ENCODE results near the gene GPR146.
A peak's percentile ranks its signal among the peaks of the same experiment; 100 is the strongest.
"Not testable (repeated sequence)": the region's sequence is repeated elsewhere in the genome, so short reads cannot be mapped to it uniquely, and the experiment has no call there.

Gene GPR146

DNA sequence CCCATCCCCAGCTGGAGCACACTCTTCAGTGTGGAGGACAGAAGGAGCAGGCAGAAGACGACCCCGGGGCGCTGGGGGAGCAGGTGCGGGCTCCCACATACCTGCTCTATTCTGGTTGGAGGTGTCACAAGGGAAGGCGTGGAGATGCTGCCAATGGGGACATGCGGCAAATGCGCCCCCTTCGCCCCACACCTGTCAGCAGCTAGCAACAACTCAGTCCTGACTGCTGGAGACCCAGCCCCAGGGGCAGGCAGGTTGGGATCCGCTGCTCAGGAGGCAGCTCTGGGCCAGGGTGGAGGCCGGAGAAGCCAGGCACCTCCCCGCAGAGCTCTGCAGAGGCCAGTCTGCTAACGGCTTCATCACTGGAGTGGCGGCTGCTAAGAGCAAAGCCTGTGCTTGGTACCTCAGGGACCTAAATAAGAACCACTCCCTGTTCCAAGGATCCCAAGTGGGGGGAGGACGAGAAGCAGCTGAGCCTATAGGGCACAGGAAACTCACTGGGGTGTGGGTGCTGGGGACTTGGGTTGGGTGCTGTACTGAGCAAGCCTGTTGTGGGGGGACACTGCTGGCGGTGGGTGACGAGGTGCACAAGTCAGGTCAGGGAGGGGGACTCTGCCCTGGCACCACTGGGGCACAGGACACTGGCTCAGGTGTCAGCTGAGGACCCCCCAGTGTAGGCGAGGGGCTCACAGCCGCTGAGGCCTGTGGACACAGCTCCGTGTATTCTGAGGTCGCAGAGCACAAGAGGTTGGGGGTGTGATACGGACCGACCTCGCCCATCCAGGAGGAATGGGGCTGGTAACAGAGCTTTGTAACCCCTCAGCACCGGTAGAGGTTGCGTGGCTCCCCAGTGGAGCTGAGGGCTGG lies 19.2 kb upstream of the GPR146 start:
- no peak for DNase-seq (ENCODE audit: low read depth in 1 of 2, low spot score in 1 of 2)

DNA sequence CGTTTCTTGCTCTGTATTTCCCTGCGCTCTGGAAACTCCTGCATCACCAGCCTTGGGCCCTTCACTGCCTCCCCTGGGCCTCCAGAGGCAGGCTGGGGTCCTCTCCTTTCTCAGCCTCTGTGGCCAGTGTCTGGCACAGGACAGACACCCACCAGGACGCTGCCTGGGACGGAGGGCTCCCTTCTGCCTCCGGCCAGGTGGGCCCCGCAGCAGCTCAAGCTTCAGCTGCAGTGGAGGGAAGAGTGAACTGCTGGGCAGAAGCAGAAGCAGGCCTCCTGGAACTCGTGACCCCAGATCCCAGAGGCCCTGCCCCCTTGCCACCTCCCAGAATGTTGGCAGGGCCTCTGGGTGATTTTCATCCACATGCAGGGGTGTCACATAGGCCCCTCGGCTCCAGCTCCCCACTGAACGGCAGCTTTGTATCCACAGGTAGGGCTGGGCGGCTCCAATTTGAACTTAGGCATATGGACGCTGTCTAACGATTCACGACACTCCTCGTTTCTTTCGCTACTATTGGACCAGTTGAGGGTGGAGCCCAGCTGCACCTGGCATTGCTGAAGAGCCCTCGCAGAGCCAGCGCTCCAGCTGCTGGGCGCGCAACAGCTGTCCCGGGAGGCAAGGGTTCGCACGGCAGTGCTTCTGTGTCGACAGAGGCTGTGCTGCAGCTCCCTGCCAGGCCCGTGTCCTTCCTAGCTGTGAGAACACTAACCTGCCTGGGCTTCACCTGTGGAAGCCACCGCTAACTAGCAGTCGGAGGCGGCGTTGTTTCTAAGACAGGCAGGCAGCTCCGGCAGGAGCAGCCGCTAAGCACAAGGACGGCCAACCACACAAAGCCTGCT lies 18.4 kb upstream of the GPR146 start:
- DNase-seq (ENCODE audit: low read depth in 1 of 2, low spot score in 1 of 2) = no peak

DNA sequence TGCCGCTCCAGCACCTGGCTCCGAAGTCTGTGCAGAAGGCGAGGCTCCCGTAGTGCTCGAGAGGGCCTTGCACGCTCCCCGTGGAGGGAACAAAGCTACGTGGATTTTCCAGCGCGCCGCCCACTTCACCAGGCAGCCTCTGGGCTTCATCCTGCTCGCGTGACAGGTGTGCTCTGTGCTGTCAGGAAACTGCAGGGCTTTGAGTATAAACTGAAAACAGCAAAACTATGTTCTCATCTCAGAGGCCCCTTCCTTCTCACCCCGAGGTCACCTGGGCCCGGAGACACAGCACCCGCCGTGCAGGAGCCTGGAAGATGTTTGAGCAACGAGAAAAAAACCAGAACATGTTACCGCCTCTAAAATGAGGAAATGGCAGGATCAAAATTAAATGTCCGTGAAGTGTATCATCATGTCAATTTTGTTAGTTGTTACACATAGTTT lies 17.6 kb upstream of the GPR146 start:
- DNase-seq (ENCODE audit: low read depth in 1 of 2, low spot score in 1 of 2) = no peak

DNA sequence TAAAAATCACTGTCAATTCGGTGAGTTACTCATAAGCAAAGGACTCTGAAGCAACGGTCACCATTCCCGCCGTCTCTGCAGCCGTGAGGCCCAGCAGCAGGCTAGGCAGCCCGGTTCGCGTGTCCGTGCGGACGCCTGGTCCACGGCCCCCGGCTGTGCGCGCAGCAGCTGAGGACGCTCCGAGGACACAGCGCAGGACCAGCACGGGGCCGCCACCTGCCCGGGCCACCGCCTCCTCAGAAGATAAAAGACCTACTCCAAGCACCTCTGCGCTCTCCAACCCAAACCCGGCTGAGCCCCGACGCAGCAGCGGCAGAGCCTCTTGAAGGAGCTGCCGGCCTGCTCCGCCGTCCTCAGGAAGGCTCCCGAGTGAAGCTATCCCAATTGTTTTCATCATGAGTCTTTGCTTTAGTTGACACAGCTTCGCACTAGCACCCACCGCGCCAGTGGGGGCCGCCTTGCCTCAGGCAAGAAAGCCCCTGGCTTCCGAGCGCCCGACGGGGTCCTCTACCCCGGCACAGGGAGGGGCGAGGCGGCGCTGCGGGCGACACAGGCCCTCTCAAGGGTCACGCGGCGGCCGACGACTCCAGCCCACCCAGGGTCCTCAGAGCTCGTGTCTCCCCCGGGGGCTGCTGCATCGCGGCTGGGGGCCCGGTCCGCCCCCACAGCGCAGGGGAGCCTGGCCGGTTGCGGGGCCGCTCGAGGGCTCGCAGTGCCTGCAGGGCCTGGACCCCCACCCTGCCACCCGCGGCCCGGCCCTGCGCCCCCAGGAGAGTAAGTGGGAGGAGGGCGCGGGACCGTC lies 16.9 kb upstream of the GPR146 start:
- no peak for DNase-seq (ENCODE audit: low read depth in 1 of 2, low spot score in 1 of 2)

DNA sequence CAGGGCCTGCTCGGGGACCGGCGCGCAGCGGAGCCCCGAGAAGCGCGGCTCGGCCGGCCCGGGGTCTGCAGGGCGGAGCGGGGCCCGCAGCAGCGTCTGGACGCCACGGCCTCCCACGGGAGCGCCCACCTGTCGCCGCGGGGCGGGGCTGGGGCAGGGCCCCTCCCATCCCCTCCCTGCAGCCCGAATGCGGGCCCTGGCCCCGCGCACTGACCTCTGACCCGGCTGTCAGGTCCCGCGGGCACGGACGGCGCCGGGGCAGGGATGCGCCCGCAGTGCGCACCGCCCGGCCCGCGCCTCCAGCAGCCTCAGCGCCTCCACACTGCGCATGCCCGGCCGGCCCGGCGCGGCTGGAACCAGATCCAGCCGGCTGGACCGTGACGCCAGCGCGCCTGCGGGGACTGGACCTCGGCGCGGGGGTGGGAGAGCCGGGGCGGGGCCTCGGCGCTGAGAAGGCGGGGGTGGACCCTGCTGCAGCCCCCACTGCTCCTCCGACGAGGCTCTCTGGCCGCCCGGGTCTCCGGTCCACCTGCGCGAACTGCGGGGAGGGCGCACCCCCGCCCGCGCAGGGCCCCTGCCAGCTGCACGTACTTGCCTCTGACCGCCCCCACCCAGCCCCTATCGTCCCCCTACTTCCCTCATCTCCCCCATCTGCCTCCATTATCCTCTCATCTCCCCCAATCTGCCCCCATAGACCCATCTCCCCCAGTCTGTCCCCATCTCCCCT lies 16.1 kb upstream of the GPR146 start:
- peak; percentile 54 to 75 for DNase-seq (ENCODE audit: low read depth in 1 of 2, low spot score in 1 of 2)

DNA sequence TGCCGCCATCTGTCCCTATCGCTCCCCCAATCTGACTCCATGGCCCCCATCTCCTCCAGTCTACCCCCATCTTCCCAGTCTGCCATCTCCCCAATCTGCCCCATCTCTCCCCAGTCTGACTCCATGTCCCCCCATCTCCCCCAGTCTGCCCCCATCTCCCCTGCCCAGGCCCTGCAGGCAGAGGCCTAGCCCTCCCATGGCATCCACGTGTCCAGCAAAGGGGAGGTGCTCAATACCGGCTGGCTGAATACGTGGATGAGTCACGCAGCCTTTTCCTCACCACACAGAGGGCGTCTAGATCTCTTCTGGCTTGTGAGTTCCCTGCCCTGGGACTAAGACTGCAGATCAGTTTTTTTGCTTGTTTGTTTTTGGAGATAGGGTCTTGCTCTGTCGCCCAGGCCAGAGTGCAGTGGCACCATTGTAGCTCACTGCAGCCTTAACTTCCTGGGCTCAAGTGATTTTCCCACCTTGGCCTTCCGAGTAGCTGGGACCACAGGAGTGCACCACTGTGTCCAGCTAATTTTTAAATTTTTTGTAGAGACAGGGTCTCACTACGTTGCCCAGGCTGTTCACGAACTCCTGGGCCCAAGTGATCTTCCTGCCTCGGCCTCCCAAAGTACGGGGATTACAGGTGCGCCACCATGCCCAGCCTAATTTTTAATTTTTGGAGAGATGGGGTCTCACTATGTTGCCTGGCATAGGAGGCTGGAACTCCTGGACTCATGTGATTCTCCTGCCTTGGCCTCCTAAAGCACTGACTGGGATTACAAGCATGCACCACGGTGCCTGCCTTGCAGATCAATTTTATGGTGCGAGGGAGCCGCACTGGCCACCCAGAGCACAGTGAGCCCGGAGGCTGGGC lies 15.3 kb upstream of the GPR146 start:
- DNase-seq (ENCODE audit: low read depth in 1 of 2, low spot score in 1 of 2) = peak; percentile 33 to 41

DNA sequence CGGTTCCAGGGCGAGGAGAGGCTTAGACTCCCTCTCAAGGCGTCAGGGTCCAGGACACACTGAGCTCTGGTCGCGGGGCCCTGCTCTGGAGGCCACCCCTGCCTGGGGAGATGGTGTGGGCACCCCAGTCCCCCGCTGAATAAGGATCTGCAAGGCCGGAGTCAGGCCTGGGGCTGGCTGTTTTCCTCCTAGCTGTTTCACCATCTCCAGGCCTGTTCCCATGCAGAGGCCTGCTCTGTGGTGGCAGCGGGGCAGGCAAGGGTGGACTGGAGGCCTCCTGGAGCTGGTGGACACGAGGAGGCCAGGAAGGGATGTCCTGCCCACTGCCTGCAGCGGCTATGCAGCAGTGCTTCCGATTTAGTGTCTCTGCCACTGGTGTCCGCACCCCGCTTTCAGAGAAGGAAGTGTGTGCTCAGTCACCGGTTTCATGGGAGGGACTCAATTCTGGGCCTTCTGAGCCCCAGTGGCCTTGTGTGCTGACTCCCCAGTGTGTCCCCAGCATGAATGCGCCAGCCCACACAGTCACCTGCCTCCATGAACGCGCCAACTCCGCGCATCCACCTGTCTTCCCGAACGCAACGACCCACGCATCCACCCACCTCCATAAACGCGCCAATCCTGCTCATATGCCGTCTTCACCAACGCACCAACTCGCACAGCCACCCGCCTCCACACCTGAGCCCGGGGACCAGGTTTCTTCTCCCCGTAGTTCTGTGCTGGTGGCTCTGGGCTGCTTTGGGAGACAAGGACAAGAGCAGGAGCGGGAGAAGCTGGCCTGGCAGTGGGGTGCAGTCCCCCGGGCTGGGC lies 14.5 kb upstream of the GPR146 start:
- no peak for DNase-seq (ENCODE audit: low read depth in 1 of 2, low spot score in 1 of 2)

DNA sequence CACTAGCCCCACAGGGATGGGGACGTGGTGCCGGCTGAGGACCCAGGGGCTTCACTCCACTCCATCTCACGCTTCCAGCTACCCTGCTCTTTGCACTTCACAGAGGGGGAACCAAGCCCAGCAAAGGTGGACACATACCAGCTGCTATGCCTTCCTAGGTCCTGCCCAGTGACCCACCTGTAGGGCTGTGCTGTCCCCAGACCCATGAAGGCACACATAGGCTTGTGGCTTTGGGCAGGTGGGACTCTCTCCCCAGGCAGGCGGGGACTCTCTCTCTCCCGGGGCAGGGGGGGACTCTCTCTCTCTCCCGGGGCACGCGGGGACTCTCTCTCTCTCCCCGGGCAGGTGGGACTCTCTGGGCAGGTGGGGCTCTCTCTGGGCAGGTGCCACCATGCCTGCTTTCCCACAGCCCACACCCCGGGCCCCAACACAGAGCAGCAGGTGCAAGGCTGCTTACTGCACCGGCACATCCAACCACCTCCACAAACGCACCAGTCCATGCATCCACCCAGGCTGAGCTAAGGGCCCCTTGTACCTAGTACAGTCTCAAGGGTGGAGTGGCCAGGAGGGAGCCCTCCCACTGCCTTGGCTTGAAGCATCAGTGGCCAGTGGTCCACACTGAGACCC lies 13.8 kb upstream of the GPR146 start:
- no peak for DNase-seq (ENCODE audit: low read depth in 1 of 2, low spot score in 1 of 2)

DNA sequence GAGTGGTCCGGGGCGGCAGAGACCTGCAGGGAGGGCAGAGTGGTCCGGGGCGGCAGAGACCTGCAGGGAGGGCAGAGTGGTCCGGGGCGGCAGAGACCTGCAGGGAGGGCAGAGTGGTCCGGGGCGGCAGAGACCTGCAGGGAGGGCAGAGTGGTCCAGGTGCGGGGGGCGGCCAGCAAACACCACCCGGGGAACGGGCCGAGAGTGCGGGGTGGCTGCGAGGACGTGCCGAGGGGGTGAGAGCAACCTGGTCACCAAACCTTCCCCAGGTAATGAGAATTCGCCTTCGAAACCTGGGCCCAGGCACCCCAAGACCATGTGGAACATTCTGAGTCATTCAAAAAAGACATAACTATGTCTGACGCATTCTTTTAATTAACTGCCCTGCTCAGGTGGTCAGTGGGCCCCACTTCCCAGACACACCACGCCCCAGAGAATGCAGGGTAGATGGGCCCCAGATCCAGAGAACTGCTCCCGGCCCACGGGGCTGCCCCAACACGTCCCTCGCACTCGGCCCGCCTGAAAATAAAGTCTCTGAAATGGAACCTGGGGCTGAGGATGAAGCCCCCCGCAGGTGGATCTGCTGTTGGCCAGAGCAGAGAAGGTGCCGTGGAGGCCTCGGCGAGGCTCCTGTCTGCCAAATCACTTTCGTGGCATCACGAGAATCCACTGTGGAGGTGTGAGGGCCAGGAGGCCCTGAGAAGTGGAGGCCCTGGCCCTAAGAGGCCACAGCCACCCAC lies 12.5 kb upstream of the GPR146 start:
- no peak for DNase-seq (ENCODE audit: low read depth in 1 of 2, low spot score in 1 of 2)

DNA sequence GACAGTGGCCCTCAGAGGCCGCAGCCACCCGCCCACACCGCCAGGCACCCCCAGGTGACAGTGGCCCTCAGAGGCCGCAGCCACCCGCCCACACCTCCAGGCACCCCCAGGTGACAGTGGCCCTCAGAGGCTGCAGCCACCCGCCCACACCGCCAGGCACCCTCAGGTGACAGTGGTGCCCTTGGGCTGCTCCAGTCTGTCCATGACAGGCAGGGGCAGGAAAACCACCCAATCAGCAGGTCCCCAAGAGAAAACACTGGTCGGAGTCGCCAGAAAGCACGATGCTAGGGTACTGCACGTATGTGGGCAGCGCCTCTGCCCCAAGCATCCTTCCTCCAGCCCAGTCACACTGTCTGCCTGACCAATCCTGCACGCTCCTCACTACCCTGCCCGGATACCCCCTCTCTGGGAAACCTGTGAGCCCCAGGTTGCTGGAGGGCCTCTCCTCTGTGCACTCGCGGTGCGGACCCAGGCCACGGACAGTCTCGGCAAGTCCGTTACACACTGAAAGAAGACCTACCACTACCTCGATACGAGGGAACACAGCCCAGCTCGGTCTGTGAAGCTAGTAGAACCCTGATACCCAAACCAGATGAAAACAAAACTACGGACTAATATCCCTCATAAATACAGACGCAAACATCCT lies 11.7 kb upstream of the GPR146 start:
- no peak for DNase-seq (ENCODE audit: low read depth in 1 of 2, low spot score in 1 of 2)

DNA sequence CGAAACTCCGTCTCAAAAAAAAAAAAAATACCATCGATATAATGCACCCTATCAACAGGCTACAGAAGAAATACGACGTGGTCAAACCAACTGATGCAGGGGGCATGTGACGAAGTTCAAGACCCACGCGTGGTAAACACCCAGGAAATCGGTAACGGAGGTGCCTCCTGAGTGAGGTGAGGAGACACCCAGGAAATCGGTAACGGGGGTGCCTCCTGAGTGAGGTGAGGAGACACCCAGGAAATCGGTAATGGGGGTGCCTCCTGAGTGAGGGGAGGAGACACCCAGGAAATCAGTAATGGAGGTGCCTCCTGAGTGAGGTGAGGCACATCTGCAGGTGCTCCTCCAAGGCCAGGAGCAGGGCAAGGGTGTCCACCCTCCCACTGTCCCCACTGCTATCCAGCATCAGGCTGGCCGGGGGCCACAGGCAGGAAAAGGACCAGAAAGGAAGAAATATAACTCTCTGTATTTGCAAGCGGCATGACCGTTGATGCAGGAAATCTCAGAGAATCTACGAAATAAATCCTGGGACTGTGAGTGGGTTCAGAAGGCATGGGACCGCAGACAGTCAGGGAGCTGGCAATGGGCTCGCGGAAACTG lies 10.7 kb upstream of the GPR146 start:
- DNase-seq (ENCODE audit: low read depth in 1 of 2, low spot score in 1 of 2) = no peak

DNA sequence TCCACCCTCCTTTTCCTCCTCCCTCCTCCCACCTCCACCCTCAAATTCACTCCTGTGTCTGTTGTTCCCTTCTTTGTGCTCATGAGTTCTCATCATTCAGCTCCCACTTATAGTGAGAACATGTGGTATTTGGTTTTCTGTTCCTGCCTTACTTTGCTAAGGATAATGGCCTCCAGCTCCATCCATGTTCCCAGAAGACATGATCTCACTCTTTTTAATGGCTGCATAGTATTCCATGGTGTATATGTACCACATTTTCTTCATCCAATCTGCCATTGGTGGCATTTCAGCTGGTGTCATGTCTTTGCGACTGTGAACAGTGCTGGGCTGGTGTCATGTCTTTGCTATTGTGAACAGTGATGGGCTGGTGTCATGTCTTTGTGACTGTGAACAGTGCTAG lies 9.6 kb upstream of the GPR146 start:
- not testable (repeated sequence) for DNase-seq (ENCODE audit: low read depth in 1 of 2, low spot score in 1 of 2)

DNA sequence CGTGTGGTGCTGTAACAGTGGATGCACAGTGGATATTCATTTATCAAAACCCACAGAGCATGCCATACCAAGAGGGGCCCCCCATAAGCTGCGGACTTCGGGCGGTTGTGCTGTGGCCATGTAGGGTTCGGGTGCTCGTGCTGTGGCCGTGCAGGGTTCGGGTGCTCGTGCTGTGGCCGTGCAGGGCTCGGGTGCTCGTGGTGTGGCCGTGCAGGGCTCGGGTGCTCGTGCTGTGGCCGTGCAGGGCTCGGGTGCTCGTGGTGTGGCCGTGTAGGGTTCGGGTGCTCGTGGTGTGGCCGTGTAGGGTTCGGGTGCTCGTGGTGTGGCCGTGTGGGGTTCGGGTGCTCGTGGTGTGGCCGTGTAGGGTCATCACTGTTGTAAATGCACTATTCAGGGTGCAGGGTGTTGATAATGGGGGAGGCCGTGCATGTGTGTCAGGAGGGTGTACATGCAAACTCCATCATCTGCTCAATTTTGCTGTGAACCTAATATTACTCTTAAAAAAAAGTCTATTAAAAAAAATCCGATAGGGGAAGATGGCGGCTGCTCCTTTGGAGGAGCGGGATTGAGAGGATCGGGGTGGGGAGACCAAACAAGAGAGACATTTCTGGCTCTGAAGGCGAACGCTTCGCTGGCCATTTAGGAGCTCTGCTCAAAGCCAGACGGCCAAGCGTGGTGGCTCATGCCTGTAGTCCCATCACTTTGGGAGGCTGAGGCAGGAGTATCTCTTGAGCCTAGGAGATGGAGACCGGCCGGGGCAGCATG lies 8.0 kb upstream of the GPR146 start:
- DNase-seq (ENCODE audit: low read depth in 1 of 2, low spot score in 1 of 2) = not testable (repeated sequence)

DNA sequence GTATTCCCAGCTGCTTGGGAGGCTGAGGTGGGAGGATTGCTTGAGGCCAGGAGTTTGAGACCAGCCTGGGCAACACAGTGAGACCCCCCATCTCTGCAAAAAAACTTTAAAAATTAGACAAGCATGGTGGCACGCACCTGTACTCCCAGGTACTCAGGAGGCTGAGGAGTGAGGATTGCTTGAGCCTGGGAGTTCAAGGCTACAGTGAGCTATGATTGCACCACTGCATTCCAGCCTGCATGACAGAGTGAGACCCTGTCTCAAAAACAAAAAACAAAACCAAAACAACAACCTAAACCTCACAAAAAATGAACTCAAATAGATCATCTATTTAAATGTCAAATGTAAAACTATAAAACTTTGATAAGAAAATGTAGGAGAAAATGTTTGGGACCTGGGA lies 4.1 kb upstream of the GPR146 start:
- DNase-seq (ENCODE audit: low read depth in 1 of 2, low spot score in 1 of 2) = not testable (repeated sequence)

DNA sequence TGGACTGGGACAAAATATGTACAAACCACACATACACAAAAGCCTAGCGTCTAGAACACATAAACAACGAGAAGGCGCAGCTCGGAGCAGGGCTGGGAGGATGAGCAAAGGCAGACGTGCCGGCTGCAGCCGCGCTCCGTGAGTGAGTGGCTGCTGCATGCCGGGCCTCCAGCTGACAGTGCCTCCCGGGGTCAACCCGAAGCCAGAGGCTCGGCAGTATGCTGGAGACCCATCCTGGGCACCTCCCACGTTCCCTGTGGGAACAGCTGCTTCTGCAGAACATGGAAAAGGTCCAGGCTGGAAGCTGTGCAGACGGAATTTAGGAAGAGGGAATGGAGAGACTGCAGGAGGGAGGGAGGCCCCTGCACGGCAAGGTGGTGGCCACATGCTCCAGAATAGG lies 3.6 kb upstream of the GPR146 start:
- DNase-seq (ENCODE audit: low read depth in 1 of 2, low spot score in 1 of 2) = no peak
